B cell (primary cell): Measurements from ENCODE around the gene SUGP1. TPM values are rescaled to one million over a fixed set of nuclear protein-coding genes. Genes with fewer than 3 reads are reported as not detected.

Experiments used
- ATAC-seq: fragments of 200-7000 bp; cut with Tn5 transposase; one replicate; pipeline ENCODE4 v1.10.0; 2021; ENCODE audit warnings: low read depth, mild to moderate bottlenecking, moderate number of reproducible peaks, moderate library complexity
- CTCF ChIA-PET: fragments of 350-600 bp; sonication (Branson Sonifier 250); formaldehyde crosslinking; loops from one replicate; lab custom pipeline; 2021; ENCODE audit warnings: antibody characterized with exemption, inconsistent platforms; lab: Charles Lee
- POLR2A ChIA-PET: fragments of 350-600 bp; sonication (Branson Sonifier 250); formaldehyde crosslinking; loops from one replicate; lab custom pipeline; 2021; ENCODE audit warnings: antibody characterized with exemption; lab: Charles Lee
- DNase-seq: peaks from one replicate; pipeline ENCODE4 v3.0.0; 2013
- H2AFZ ChIP-seq: 2 replicates; pipeline ENCODE4 v1.6.1; 2012; ENCODE audit warnings: mild to moderate bottlenecking, low read depth, low read length; ENCODE audit not compliant: insufficient read depth, poor library complexity, severe bottlenecking
- H3K27ac ChIP-seq, 2 donors: 1 replicate in 1 of 2; 2 replicates in 1 of 2; pipeline ENCODE4 v1.5.1; 2012 to 2013; ENCODE audit warnings: low read length in 2 of 2, mild to moderate bottlenecking in 2 of 2, moderate library complexity in 1 of 2
- H3K27me3 ChIP-seq, 4 experiments: fragments of 200-600 bp in 1 of 4; sonication (generic) in 1 of 4; replicated peaks in 1 of 4; 1 replicate in 2 of 4; 2 replicates in 2 of 4; pipeline versions ENCODE4 v1.6.1 to v1.7.0; 2013 to 2016; ENCODE audit warnings: low read length in 3 of 4, mild to moderate bottlenecking in 2 of 4, mixed read lengths in 1 of 4, moderate library complexity in 1 of 4; ENCODE audit not compliant: insufficient read depth in 4 of 4, control insufficient read depth in 3 of 4; ENCODE audit errors: control extremely low read depth in 1 of 4
- H3K36me3 ChIP-seq, 2 experiments: replicated peaks in 1 of 2; 1 replicate in 1 of 2; 2 replicates in 1 of 2; pipeline versions ENCODE4 v1.6.1 to v1.7.1; 2013; ENCODE audit warnings: low read length in 1 of 2; ENCODE audit not compliant: insufficient read depth in 2 of 2, control insufficient read depth in 1 of 2; ENCODE audit errors: control extremely low read depth in 1 of 2, extremely low read depth in 1 of 2
- H3K4me1 ChIP-seq, 2 donors: fragments of 200-600 bp in 1 of 2; sonication (generic) in 1 of 2; 1 replicate in 1 of 2; 2 replicates in 1 of 2; pipeline versions ENCODE4 v1.5.1 to v1.6.1; 2013 to 2017; ENCODE audit warnings: low read length in 2 of 2; ENCODE audit not compliant: control insufficient read depth in 2 of 2, insufficient read depth in 2 of 2
- H3K4me2 ChIP-seq: replicated peaks from 2 replicates; pipeline ENCODE3; 2012; ENCODE audit warnings: mild to moderate bottlenecking, low read depth, low read length; ENCODE audit not compliant: poor library complexity, severe bottlenecking
- H3K4me3 ChIP-seq, 5 experiments: fragments of 200-600 bp in 1 of 5; sonication (generic) in 1 of 5; 1 replicate in 3 of 5; 2 replicates in 2 of 5; pipeline versions ENCODE4 v1.5.1 to v1.7.0; 2011 to 2016; ENCODE audit warnings: low read length in 4 of 5, mild to moderate bottlenecking in 4 of 5, low read depth in 2 of 5, control low read depth in 1 of 5, moderate library complexity in 1 of 5; ENCODE audit not compliant: insufficient read depth in 1 of 5; ENCODE audit errors: control extremely low read depth in 1 of 5, extremely low read depth in 1 of 5
- H3K79me2 ChIP-seq: fragments of 200-600 bp; sonication (generic); one replicate; pipeline ENCODE4 v1.6.0; 2016; ENCODE audit warnings: low read length; ENCODE audit not compliant: control insufficient read depth, insufficient read depth
- H3K9ac ChIP-seq: fragments of 200-600 bp; sonication (generic); 2 replicates; pipeline ENCODE4 v1.6.1; 2017; ENCODE audit warnings: mild to moderate bottlenecking, low read length, moderate library complexity
- H3K9me3 ChIP-seq, 3 donors: one replicate each; pipeline versions ENCODE4 v1.6.1 to v1.7.1; 2013; ENCODE audit warnings: low read length in 2 of 3; ENCODE audit not compliant: control insufficient read depth in 2 of 3, insufficient read depth in 1 of 3; ENCODE audit errors: control extremely low read depth in 1 of 3
- H4K20me1 ChIP-seq: 2 replicates; pipeline ENCODE4 v1.6.0; 2012; ENCODE audit warnings: mild to moderate bottlenecking, low read length; ENCODE audit not compliant: insufficient read depth, control insufficient read depth, poor library complexity, severe bottlenecking
- H3K27ac Mint-ChIP-seq: one replicate; pipeline ENCODE4 v1.8.0; 2021; ENCODE audit warnings: mixed read lengths
- H3K27me3 Mint-ChIP-seq: one replicate; pipeline ENCODE4 v1.8.0; 2021; ENCODE audit warnings: mixed read lengths
- H3K4me1 Mint-ChIP-seq: one replicate; pipeline ENCODE4 v1.8.0; 2021; ENCODE audit warnings: mixed read lengths
- H3K4me3 Mint-ChIP-seq: one replicate; pipeline ENCODE4 v1.8.0; 2021; ENCODE audit warnings: mixed read lengths
- H3K9me3 Mint-ChIP-seq: one replicate; pipeline ENCODE4 v1.8.0; 2022; ENCODE audit warnings: mixed read lengths; ENCODE audit not compliant: insufficient read depth
- CTCF ChIP-seq: fragments of 200-600 bp; IDR thresholded peaks from one replicate; pipeline ENCODE4 v1.8.0; 2022; ENCODE audit warnings: antibody characterized with exemption, mild to moderate bottlenecking
- EZH2 ChIP-seq: IDR thresholded peaks from 2 replicates; pipeline ENCODE4 v1.6.1; 2012; ENCODE audit warnings: borderline replicate concordance, low read depth, mild to moderate bottlenecking, moderate library complexity, low read length; ENCODE audit not compliant: insufficient read depth, poor library complexity, severe bottlenecking
- WGBS: methylation state at CpG from one replicate; pipeline ENCODE4 v1.1.5; 2013; ENCODE audit warnings: missing lambda C conversion rate; ENCODE audit not compliant: insufficient coverage; 5-methylcytosine and 5-hydroxymethylcytosine counted together
- intact Hi-C: fragments of 100-400 bp; cut with micrococcal nuclease; formaldehyde crosslinking; loops from one replicate; pipeline ENCODE4 v1.10.0; 2022
- polyA plus RNA-seq: library from polyadenylated mRNA; depleted of rRNA; stranded (reverse); fragments of >200 nt; gene quantifications from 2 replicates; pipeline ENCODE4 v1.2.3, GENCODE V29; 2012
- total RNA-seq, 2 donors: library from RNA; stranded (reverse); fragments of 120-200 nt in 1 of 2; gene quantifications; 1 replicate in 1 of 2; 2 replicates in 1 of 2; pipeline versions ENCODE4 v1.2.3 to v1.2.4, GENCODE V29; 2013 to 2022

The SUGP1 gene
- total and polyA plus RNA-seq, 2 donors (not counting 1 experiment from before 2014, with no cell fraction given): 61.3 to 86.9 TPM

GRCh38 chr19:19321141-19321577 lies 850 bp upstream of the SUGP1 start:
- DNase-seq (no peak), ATAC-seq (no peak)
- POLR2A ChIA-PET: interaction anchor here (0.7 to 1.7 kb wide), 3 partner anchors 129 to 401 kb away, joined by 3 to 4 read pairs (median 3); partner anchors contain the start of genes BORCS8, DDX49 and RFXANK
- TF ChIP-seq EZH2: no peak
- no peak for TF ChIP-seq CTCF
- H3K4me1 Mint-ChIP-seq: peaks cover 46% of the 10 kb centered on the region
- Histone ChIP-seq H3K36me3 (peaks cover 4 to 26% of the 10 kb centered on the region in 2 experiments), H4K20me1 (peaks cover 27% of the 10 kb centered on the region), H3K79me2 (peaks cover 97% of the 10 kb centered on the region), H2AFZ (peak overlapping the region; percentile 99), H3K4me1 (peaks cover 18 to 31% of the 10 kb centered on the region in 2 donors), H3K27me3 (no peaks in the 10 kb centered on the region), H3K4me3 (peak overlapping the region; percentile 50 to 97 (median 79)), H3K4me2 (peak overlapping the region; percentile 98), H3K9me3 (no peaks in the 10 kb centered on the region), H3K9ac (peak overlapping the region; percentile 98), H3K27ac (peak overlapping the region; percentile 96)
- peak overlapping the region; percentile 99 for H3K27ac Mint-ChIP-seq
- H3K9me3 Mint-ChIP-seq: no peaks in the 10 kb centered on the region
- CTCF ChIA-PET: no interaction called here
- WGBS: under 1% methylated on average over 31 of the region's 34 CpGs
- intact Hi-C loops: loop anchor here (2.0 kb wide), 1 partner anchor 44 kb away; no protein-coding TSS in a partner anchor
- no peaks in the 10 kb centered on the region for H3K27me3 Mint-ChIP-seq
- H3K4me3 Mint-ChIP-seq: peak overlapping the region; percentile 96

GRCh38 chr19:19319732-19320360 lies 463 bp downstream of the SUGP1 start:
- WGBS: 5% methylated on average over 30 of the region's 32 CpGs
- POLR2A ChIA-PET: no interaction called here
- H3K79me2 ChIP-seq: peaks cover 97% of the 10 kb centered on the region

More at GRCh38 chr19:19319732-19320360, 463 bp downstream of the SUGP1 start:
- H3K4me3 Mint-ChIP-seq: peak overlapping the region; percentile 96
- no peaks in the 10 kb centered on the region for H3K27me3 ChIP-seq
- intact Hi-C loops: loop anchor here (1.0 to 2.0 kb wide), 5 partner anchors 45 to 196 kb away; partner anchors contain the start of genes BORCS8, GATAD2A, NDUFA13 and RFXANK
- DNase-seq: no peak
- no peaks in the 10 kb centered on the region for H3K9me3 ChIP-seq
- CTCF ChIA-PET: no interaction called here
- H3K4me3 ChIP-seq: peak overlapping the region; percentile 73 to 97 (median 79)
- peaks cover 43% of the 10 kb centered on the region for H3K4me1 Mint-ChIP-seq
- H3K27ac ChIP-seq: peak overlapping the region; percentile 96
- no peaks in the 10 kb centered on the region for H3K9me3 Mint-ChIP-seq
- peak overlapping the region; percentile 98 for H3K4me2 ChIP-seq
- no peak for TF ChIP-seq EZH2
- TF ChIP-seq CTCF: no peak
- no peaks in the 10 kb centered on the region for H3K27me3 Mint-ChIP-seq
- no peak for ATAC-seq
- peak overlapping the region; percentile 99 for H2AFZ ChIP-seq
- H3K27ac Mint-ChIP-seq: peak overlapping the region; percentile 99
- peak overlapping the region; percentile 98 for H3K9ac ChIP-seq
- peaks cover 18 to 31% of the 10 kb centered on the region in 2 donors for H3K4me1 ChIP-seq
- H4K20me1 ChIP-seq: peaks cover 18% of the 10 kb centered on the region
- H3K36me3 ChIP-seq: peaks cover 6 to 25% of the 10 kb centered on the region in 2 experiments
